Astrocyte (in vitro differentiated cells and primary cell): ENCODE data around the gene PTPN14.

Experiments used
- EZH2 ChIP-seq: IDR thresholded peaks from 2 replicates; pipeline ENCODE4 v1.6.1; 2012; ENCODE audit warnings: mild to moderate bottlenecking, low read length, inconsistent platforms; ENCODE audit not compliant: insufficient read depth
- TF ChIP-seq, protein P1 (sequence below): IDR thresholded peaks from 2 replicates; pipeline ENCODE4 v1.5.1; 2011; ENCODE audit warnings: low read depth, mild to moderate bottlenecking, inconsistent platforms, low read length, moderate library complexity; ENCODE audit not compliant: insufficient read depth

DNA sequence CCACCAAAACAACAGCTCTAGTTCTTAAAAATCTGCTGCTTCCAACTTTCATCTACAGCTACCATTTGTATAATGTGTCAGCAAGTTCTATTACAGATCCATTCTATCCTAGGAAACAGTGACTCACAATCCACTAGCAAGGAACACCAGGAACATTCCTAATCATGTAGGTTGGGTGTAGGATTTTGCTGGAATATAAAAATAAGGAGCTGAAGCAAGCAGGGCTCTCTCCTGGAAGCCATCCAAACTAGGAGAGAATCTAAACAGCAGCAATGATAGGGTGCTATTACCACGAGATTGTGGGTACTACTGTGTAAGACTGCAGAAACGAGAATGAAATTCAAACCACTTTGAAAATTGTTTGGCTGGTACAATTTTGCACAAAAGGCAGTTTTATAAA lies 135.0 kb downstream of the PTPN14 start:
- TF ChIP-seq, protein P1, sequence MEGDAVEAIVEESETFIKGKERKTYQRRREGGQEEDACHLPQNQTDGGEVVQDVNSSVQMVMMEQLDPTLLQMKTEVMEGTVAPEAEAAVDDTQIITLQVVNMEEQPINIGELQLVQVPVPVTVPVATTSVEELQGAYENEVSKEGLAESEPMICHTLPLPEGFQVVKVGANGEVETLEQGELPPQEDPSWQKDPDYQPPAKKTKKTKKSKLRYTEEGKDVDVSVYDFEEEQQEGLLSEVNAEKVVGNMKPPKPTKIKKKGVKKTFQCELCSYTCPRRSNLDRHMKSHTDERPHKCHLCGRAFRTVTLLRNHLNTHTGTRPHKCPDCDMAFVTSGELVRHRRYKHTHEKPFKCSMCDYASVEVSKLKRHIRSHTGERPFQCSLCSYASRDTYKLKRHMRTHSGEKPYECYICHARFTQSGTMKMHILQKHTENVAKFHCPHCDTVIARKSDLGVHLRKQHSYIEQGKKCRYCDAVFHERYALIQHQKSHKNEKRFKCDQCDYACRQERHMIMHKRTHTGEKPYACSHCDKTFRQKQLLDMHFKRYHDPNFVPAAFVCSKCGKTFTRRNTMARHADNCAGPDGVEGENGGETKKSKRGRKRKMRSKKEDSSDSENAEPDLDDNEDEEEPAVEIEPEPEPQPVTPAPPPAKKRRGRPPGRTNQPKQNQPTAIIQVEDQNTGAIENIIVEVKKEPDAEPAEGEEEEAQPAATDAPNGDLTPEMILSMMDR, result no peak
- TF ChIP-seq EZH2, result no peak
